GM18505 (cell line): Measurements from ENCODE around the gene BCAS3.
"Not testable (repeated sequence)": the region's sequence is repeated elsewhere in the genome, so short reads cannot be mapped to it uniquely, and the experiment has no call there.

Experiments
- ATAC-seq: cut with Tn5 transposase; IDR thresholded peaks from one replicate; pipeline ENCODE4 v1.9.1; 2021; ENCODE audit not compliant: unreplicated experiment
- POLR2A ChIP-seq: IDR thresholded peaks from 4 replicates; pipeline ENCODE4 v1.6.1; 2011; ENCODE audit warnings: borderline replicate concordance; ENCODE audit not compliant: insufficient read depth, insufficient read length; ENCODE audit errors: extremely low read depth

Gene BCAS3

DNA sequence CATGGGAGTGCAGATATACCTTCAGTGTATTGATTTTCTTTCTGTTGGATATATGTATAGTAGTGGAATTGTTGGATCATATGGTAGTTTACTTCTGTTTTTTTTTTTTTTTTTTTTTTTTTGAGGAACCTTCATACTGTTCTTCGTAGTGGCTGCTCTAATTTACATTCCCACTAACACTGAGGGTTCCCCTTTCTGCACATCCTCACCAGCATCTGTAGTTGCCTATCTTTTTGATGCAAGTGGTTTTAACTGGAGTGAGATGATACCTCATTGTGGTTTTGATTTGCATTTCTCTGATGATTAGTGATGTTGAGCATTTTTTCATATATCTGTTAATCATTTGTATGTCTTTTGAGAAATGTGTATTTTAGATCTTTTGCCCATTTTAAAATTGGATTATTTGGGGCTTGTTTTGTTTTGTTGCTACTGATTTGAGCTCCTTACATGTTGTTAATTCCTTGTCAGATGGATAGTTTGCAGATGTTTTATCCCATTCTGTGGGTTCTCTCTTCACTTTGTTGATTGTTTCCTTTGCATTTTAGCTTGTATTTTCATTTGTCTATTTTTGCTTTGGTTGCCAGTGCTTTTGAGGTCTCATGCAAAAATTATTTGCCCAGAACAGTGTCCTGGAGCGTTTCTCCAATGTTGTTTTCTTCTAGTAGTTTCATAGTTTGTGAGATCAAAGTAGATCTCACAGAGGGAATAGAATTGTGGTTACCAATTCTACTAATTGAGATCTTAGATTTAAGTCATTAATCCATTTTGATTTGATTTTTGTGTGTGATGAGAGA, 25.0 kb upstream of the BCAS3 start:
- ATAC-seq, result peak; percentile 83
- TF ChIP-seq POLR2A, result no peak

GRCh38 chr17:60653569-60653968, 24.1 kb upstream of the BCAS3 start:
- TF ChIP-seq POLR2A, result no peak
- ATAC-seq, result no peak

DNA sequence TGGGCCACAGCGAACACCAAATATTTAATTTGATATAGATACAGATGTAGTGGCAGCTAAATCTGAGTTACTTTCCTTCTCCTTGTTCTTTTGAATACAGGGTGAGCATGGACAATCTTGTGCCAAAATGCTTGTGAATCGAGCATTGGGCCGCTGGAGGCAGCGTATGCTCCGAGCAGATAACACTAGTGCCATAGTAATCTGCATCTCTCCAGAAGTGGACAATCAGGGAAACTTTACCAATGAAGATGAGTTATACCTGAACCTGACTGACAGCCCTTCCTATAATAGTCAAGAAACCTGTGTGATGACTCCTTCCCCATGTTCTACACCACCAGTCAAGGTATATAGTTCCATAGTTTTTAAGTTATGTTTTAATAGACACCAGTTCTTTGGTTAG, 21.2 kb upstream of the BCAS3 start:
- TF ChIP-seq POLR2A, result no peak
- ATAC-seq, result no peak

- no peak for TF ChIP-seq POLR2A
- ATAC-seq, result no peak
These were observed 18.5 kb upstream of the BCAS3 start for GRCh38 chr17:60659156-60659555.

- TF ChIP-seq POLR2A, result no peak
- ATAC-seq, result no peak
These were observed 16.2 kb upstream of the BCAS3 start for GRCh38 chr17:60661489-60661888.

DNA sequence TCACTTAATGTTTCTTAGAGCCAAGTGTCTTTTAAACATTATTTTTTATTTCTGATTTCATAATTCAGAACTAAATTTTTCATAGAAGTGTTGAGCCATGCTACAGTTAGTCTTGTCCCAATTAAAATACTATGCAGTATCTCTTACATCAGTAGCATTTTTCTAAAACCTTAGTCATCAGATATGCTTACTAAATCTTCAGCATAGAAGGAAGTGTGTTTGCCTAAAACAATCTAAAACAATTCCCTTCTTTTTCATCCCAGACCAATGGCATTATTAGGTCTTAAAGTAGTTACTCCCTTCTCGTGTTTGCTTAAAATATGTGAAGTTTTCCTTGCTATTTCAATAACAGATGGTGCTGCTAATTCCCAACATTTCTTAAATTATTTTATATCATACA, 13.6 kb upstream of the BCAS3 start:
- TF ChIP-seq POLR2A, result no peak
- ATAC-seq, result no peak

DNA sequence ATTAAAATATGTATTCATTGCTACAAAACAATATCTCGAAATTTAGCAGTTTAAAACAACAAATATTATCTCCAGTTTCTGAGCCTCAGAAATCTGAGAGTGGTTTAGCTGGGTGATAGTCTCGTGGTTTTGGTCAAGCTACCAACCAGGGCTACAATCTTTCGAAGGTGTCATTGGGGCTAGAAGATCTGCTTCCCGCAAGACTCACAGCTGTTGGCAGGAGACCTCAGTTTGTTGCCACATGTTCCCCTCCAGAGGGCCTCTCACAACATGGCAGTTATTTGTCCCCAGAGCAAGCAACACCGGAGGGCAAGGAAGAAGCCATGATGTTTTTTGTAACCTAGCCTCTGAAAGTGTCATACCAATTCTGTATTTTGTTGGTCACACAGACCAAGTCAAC, 12.0 kb upstream of the BCAS3 start:
- TF ChIP-seq POLR2A, result no peak
- no peak for ATAC-seq

GRCh38 chr17:60668741-60669140, 8.9 kb upstream of the BCAS3 start:
- not testable (repeated sequence) for ATAC-seq

DNA sequence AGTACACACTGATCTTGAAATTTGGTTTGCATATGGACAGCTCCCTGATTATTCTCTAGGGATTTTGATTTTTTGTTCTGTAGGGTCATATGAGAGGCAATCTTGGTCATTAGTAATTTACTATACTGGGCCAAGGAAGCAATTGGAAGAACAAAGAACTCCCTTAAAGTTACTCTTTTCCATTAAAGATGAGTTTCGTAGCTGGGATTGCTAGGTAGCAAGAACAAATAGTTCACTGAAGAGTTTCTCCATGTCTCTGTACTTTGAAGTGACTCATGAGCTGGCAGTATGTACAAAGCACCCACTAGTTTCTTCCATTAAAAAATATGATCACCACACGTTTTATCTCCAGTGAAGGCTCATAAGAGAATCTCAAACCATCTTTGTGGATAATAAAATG, 6.2 kb upstream of the BCAS3 start:
- ATAC-seq, result no peak
- no peak for TF ChIP-seq POLR2A

DNA sequence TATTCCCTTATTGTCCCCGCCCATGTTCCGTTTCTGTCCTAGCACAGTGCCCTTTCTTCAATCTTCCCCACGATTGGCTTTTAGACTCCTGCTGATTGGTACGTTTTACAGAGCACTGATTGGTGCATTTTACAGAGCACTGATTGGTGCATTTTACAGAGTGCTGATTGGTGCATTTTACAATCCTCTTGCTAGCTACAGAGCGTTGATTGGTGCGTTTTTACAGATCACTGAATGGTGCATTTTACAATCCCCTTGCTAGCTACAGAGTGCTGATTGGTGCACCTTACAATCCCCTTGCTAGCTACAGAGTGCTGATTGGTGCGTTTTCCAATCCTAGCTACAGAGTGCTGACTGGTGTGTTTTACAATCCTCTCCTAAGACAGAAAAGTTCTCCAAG, 3.0 kb upstream of the BCAS3 start:
- ATAC-seq, result not testable (repeated sequence)

DNA sequence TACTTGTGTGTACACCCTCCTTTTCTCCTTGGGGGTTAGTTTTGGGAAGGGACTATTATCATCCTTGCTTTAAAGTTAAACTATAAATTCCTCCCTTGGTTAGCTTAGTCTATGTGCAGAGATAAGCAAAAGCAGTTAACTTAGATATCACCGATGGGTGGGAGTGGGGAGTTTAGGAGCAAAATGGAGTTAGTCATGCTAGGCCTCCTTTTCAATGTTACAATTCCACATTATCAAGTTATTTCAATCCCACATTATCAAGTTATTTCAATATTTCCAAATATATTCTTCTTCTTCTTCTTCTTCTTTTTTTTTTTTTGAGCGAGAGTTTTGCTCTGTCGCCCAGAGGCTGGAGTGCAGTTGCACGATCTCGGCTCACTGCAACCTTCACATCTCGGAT, 1.7 kb upstream of the BCAS3 start:
- TF ChIP-seq POLR2A, result no peak
- ATAC-seq, result no peak

- ATAC-seq, result no peak
- peak; percentile 82 for TF ChIP-seq POLR2A
These were observed 818 bp upstream of the BCAS3 start for GRCh38 chr17:60676758-60677307.

DNA sequence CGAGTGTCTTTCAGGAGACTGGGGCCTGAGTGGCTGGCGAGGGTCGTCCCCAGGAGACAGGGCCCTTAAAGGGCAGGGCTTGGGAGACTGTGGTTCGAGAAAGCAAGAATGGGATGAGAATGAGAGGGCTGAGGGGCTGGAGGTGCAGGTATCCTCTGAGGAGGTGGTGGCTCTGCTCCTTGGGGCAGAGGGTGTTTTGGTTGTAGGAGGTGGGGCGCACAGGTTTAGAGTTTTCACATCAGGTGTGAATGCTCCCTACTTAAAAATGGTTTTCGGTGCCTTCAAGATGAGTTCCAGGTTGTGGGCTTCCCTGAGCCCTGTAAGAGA, 430 bp downstream of the BCAS3 start:
- TF ChIP-seq POLR2A, result no peak
- ATAC-seq, result no peak

GRCh38 chr17:60679287-60679686, 1.6 kb downstream of the BCAS3 start:
- no peak for ATAC-seq
- no peak for TF ChIP-seq POLR2A

DNA sequence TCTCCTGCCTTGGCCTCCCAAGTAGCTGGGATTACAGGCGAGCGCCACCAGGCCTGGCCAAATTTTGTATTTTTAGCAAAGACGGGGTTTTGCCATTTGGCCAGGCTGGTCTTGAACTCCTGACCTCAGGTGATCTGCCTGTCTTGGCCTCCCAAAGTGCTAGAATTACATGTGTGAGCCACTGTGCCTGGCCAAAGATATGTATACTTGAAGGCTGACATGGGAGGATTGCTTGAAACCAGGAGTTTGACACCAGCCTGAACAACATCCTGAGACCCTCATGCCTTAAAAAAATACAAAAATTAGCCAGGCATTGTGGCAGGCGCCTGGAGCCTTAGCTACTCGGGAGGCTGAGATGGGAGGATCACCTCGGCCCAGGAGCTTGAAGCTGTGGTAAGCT, 3.1 kb downstream of the BCAS3 start:
- no peak for TF ChIP-seq POLR2A
- no peak for ATAC-seq
